Measurements from ENCODE around the gene SIGLEC9.

Gene SIGLEC9

DNA sequence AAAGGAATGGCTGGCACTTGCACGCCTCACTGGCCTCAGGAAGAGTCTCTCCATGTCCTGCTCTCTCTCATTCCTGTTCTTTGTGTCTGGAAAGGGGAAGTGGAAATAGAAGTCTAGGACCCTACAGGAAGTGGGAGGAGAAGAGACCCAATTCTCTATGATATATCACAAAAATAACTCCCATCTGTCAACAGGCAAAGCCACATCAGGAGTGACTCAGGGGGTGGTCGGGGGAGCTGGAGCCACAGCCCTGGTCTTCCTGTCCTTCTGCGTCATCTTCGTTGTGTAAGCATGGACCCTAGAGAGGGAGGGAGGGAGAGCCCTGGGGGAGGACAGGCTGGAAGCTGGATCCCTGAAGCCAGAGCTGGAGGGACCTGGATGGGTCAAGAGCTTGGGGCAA, 3.0 kb downstream of the SIGLEC9 start:
- Histone ChIP-seq H3K36me3 (no peaks in the 10 kb centered on the region), H3K4me3 (no peak overlapping the region), H3K4me1 (peaks cover 0 to 3% (median 0%) of the 10 kb centered on the region in 4 donors), H3K9me3 (no peaks in the 10 kb centered on the region), H3K27ac (no peak overlapping the region), H3K27me3 (peaks cover 0 to 34% of the 10 kb centered on the region in 2 donors)
- intact Hi-C loops (cut with DNase I; ENCODE audit: low total_unique reads): no loop called here
- TF ChIP-seq CTCF (IDR thresholded peaks at IDR 0.05): no peak
- peak; percentile 49 to 68 for DNase-seq

DNA sequence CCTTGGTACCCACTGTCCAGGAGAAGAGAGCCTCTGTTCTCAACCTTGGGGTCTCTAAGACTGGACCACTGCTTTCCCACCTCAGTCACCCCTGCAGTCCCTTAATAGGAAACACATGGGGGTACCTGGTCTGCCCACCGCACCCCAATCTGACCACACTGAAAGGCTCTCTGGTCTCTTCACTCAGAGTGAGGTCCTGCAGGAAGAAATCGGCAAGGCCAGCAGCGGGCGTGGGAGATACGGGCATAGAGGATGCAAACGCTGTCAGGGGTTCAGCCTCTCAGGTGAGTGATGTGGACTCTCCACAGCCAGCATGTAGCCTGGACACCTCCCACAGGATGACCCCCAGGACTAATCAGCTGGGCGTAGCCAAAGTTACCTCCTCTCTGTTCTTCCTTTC, 3.5 kb downstream of the SIGLEC9 start:
- Histone ChIP-seq H3K4me3 (no peak overlapping the region), H3K36me3 (no peaks in the 10 kb centered on the region), H3K27ac (no peak overlapping the region), H3K9me3 (no peaks in the 10 kb centered on the region), H3K27me3 (peaks cover 0 to 30% of the 10 kb centered on the region in 2 donors), H3K4me1 (peaks cover 0 to 3% (median 0%) of the 10 kb centered on the region in 4 donors)
- intact Hi-C loops (cut with DNase I; ENCODE audit: low total_unique reads): no loop called here
- no peak for TF ChIP-seq CTCF (IDR thresholded peaks at IDR 0.05)
- peak in 1 of 2 donors; percentile 60 for DNase-seq

GRCh38 chr19:51129716-51130115, 5.0 kb downstream of the SIGLEC9 start:
- Histone ChIP-seq H3K4me3 (no peak overlapping the region), H3K9me3 (no peaks in the 10 kb centered on the region), H3K27ac (no peak overlapping the region), H3K27me3 (peaks cover 0 to 22% of the 10 kb centered on the region in 2 donors), H3K36me3 (no peaks in the 10 kb centered on the region), H3K4me1 (peaks cover 0 to 3% (median 0%) of the 10 kb centered on the region in 4 donors)
- intact Hi-C loops (cut with DNase I; ENCODE audit: low total_unique reads): no loop called here
- DNase-seq: peak in 1 of 2 donors; percentile 45
- TF ChIP-seq CTCF (IDR thresholded peaks at IDR 0.05): no peak

DNA sequence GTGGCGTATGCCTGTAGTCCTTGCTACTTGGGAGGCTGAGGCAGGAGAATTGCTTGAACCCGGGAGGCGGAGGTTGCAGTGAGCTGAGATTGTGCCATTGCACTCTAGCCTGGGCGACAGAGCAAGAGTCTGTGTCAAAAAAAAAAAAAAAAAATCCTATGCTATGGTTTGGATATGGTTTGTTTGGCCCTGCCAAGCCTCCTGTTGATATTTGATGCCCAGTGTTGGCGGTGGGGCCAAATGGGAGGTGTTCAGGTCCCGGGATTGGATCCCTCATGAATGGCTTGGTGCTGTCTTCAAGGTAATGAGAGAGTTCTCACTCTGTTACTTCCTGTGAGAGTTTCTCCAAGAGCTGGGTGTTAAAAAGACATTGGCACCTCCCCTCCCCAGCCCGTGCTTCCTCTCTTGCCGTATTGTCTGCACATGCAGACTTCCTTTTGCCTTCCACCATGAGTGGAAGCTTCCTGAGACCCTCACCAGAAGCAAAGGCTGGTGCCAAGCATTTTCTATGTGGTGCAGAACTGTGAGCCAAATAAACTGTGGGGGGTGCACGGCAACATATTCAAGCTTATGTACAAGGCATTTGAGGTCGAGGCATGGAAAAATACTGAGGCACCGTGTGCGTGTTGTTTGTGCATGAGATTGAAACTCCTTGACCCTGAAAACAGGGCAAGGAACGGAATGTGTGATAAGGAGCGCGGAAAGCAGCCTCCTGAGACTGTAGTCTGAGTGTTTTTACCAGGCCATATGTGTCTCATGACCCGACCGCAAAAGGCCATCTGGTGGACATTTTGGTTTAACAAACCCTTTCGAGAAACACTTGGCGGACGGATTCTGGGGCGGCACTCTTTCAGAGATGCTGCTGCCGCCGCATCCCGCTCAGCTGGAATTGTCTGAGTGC, 7.3 kb downstream of the SIGLEC9 start:
- H3K36me3 ChIP-seq: no peaks in the 10 kb centered on the region
- TF ChIP-seq CTCF (IDR thresholded peaks at IDR 0.05): no peak
- H3K4me3 ChIP-seq: no peak overlapping the region
- DNase-seq: peak in 1 of 2 donors; percentile 64
- peaks cover 0 to 3% (median 0%) of the 10 kb centered on the region in 4 donors for H3K4me1 ChIP-seq
- peaks cover 0 to 12% of the 10 kb centered on the region in 2 donors for H3K27me3 ChIP-seq
- no peak overlapping the region for H3K27ac ChIP-seq
- H3K9me3 ChIP-seq: no peaks in the 10 kb centered on the region
- intact Hi-C loops (cut with DNase I; ENCODE audit: low total_unique reads): no loop called here

GRCh38 chr19:51135004-51135403, 10.3 kb downstream of the SIGLEC9 start:
- no peak for TF ChIP-seq CTCF (IDR thresholded peaks at IDR 0.05)
- Histone ChIP-seq H3K27me3 (peaks cover 0 to 19% of the 10 kb centered on the region in 2 donors), H3K36me3 (no peaks in the 10 kb centered on the region), H3K4me1 (peaks cover 0 to 3% (median 0%) of the 10 kb centered on the region in 4 donors), H3K9me3 (no peaks in the 10 kb centered on the region), H3K27ac (no peak overlapping the region), H3K4me3 (no peak overlapping the region)
- intact Hi-C loops (cut with DNase I; ENCODE audit: low total_unique reads): no loop called here
- DNase-seq: no peak

Measured in tibial artery (tissue), 4 donors.